ENCODE results near the gene SCARB2. TPM values are rescaled to one million over a fixed set of nuclear protein-coding genes. Genes with fewer than 3 reads are reported as not detected.

SCARB2 gene
- total RNA-seq, 1 donor from 2014 or later: 181 TPM

DNA sequence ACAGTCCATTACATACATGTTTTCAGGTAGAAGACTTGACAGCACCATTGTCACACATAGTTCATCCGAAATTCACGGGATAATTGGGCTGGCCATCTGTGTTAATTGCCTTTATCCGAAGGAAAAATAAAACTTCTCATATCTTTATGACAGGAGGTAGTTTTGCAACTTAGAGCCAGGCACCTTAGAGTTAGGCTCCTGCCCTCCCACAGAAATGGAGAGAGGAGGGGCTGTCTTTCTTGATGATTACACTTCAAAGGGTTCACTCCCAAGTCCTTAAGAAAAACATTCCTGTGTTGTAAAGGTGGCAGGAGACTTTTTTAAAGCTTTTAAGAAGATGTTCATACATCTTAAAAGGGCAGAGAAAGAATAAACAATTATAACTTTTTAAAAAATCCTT, 10.5 kb upstream of the SCARB2 start:
- DNase-seq: no peak

DNA sequence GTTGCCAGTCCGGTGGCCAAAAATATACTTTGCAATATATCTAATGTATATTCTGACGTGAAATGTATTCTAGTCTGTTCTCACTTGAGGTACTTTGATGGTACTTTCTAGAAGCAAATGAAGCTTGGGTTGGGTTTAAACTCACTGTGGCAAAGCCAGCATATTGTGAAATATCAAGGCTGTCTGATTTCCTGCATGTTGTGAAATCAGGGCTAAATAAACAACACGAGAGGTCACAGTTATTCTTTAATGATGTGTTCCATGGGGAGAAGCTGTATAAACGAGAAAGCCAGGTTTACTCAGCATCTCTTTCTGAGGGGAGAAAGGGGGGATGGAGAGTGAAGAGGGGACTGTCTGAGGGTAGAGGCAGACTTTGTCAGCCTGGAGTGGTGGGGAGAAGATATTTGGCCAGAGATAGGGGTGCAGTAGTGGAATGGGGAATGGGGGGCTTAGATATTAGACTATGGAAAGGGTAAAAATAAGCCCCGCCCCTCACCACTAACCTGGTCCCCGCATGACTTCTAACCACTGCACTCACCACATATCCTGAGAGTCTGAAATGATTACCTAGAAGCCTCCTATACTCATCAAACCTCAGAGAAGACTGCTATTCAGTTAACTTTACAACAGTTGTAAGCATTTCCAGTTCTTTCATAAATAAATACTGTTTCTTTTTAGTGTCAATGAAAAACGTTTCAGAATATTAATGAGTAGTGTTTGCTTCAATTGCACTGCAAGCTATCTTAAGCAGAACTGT, 5.9 kb upstream of the SCARB2 start:
- no peak for DNase-seq

DNA sequence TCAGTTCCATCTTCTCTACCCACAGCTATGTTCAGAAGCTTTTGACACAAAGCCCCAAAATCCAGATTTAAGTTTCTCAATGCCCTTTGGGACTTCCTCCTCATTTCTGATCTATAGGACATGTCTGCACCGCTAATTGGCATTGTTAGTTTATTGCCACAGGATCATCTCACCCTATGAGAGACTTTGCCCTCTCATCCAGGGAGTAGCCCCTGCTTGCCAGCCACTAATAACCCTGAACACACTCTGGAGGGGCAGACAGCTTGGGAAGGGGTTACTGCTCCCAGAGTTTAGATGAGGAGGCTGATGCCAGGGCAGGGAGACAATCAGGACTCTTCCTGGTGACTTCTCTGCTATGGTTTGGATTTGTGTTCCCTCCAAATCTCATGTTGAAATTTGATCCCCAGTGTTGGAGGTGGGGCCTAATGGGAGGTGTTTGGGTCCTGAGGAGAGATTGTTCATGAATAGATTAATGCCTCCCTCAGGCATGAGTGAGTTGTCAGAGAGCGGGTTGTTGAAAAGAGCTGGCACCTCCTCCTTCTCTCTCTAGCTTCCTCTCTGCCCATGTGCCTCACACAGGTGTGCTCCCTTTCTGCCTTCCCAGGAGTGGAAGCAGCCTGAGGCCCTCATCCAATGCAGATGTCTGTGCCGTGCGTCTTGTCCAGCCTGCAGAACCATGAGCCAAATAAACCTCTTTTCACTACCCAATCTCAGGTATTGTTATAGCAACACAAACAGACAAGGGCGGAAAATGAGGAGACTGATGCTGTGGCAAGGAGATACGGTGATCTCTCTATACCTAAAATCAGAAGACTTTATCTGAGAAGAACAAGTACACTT, 3.6 kb upstream of the SCARB2 start:
- no peak for DNase-seq

DNA sequence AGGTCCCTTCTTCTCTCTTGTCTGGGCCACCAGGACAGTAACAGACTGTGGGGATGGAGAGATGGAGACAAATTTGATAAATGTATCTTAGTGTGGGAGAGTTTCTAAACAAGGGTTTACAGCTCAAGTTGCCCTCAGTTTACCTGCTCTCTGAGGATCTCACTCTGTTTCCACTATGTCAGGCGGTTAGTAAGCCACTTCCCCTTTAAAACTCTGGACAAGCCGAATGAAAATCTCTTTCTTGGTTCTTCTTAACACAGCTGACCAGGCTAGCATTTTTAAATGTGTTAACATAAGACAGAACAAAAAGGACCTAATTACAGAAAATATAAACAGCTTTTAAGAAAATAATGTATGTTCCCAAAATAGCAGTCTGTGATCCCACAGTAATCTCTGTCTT, 2.9 kb upstream of the SCARB2 start:
- DNase-seq: no peak

DNA sequence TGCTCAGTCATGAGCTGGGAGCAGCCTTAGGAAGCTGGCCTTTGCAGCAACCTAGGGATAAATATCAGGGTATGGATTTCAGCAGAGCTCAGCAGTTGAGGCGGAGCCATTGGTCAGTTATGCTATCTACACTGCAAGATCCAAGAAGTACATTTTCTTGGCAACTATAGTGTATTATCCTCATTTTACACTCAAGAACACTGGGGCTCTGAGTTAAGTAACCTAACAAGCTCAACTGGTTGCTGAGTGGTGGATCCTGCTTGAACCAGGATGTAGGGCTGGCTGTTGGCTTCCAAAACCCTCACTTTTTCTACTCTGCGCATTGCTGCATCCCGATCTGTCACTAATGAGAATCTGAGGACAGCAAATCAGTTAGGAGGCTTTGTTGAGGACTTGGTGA, 1.5 kb upstream of the SCARB2 start:
- no peak for DNase-seq

DNA sequence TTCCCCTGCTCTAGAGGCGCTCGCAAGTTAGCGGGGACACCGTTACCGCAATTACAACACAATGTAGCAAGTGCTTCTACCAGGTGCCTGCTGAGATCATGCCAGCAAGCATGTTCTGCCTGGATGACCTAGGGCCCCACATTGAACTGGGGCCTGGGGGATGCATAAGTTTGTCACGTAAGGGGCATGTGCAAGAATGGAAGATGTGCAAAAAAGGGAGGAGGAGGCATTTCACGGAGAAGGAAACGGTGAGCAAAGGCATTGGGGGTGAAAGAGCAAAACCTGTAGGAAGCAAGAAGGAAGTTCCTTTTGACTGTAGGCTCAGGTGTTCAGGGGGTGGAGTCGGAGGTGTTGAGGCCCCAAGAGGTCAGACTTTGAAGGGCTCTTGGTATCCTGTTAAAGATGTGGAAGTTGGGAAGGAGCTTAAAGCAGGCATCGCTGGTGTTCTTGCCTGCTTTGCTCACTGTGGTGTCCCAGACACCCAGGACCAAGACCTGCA, 602 bp upstream of the SCARB2 start:
- no peak for DNase-seq

DNA sequence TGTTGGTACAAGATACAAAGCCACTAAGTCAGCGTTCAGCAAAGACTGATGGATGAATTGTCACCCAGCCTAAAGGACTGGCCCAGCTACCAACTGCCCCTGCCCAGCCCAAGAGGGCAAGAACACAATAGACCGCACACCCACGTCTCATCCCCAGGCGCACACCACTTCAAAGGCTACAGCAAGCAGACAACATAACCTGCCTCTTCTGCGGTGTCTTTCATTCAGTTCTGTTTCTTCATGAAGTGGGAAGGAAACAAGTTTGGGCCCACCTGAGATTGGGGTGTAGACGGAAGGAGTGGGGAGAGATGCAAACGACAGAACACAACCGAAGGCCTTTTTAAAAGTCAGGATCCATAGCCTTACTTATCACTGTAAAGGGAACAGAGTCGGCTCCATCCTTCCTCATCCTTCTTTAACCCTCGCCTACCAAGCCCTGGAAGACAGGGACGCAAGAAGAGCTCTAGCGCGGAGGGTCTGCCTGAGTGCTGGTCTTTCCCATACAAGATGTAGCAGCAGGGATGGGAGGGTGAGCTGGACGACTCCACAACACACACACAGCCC, 691 bp downstream of the SCARB2 start:
- no peak for DNase-seq

DNA sequence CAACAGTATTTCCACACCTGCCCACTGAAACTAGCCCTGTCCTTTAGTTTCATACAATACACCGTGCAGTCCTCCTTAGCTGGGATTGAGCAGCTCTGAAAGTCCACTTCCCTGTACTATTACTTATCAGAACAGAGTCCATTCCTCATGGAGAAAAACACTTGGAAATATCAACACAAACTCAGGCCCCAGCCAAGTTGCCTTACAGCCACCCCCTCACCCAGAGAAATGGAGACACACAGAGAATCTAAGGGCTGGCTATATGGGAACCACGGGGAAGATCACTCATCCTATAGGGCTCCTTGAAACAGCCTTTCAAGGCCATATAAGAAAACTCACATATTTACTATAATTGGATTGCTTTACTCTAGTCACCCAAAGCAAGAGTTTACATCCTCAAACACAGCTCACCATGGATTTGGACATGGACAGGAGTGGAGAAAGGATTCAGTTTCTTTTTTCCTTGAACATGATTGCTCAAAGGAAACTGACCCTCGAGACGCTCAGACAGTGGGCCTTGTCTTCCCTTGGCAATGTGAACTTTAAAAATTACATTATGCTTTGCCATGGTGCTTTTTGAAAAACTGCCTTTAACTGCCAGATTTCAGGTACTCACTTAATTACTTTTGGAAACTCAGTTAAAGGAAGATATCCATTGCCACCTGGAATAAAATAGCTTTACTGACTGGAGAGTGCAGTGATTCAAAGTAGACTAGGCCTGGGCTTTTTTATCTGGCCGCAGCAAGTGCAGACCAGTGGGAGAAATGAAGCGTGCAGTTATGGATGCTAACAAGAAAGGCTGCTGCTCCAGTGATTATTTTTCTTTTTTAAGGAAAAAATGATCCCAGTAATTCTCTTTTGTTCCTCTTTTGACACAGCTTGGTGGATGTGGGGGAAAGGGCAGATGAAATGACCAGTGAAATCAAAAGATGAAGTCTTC, 1.6 kb downstream of the SCARB2 start:
- no peak for DNase-seq

DNA sequence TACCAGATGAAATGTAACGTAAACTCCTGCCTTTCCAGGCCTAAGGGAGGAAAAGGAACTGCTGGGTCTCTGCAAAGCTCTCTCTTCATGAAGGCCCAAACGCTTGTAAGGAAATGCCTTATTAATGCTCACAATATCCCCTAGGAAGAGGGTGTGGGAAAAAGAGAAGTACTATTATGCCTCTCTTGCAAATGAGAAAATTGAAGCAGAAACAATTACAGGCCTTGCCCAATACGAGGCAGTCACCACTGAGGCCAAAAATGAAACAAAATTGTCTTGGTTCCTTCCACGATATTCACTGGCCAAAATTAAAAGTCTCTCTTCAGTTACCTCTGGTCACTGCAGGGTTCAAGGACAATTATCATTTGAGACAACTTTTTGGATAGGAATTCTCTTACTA, 3.2 kb downstream of the SCARB2 start:
- no peak for DNase-seq

DNA sequence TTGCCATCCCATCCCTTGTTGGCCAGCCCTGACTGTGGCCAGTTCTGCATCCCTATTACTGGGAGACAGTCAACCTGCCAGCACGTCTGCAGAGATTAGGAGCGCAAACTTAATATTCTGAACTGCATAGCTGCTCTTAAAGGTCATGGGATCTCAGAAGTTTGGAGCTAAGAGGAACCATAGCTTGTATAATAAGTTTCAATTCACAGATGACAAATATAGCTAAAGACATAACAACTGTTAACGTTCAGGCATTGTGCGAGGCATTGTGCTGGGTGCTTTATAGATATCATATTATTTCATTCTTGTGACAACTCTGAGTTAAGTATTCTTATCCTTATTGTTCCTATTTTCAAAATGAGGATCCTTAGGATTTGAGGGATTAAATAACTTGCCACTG, 3.7 kb downstream of the SCARB2 start:
- DNase-seq: no peak

DNA sequence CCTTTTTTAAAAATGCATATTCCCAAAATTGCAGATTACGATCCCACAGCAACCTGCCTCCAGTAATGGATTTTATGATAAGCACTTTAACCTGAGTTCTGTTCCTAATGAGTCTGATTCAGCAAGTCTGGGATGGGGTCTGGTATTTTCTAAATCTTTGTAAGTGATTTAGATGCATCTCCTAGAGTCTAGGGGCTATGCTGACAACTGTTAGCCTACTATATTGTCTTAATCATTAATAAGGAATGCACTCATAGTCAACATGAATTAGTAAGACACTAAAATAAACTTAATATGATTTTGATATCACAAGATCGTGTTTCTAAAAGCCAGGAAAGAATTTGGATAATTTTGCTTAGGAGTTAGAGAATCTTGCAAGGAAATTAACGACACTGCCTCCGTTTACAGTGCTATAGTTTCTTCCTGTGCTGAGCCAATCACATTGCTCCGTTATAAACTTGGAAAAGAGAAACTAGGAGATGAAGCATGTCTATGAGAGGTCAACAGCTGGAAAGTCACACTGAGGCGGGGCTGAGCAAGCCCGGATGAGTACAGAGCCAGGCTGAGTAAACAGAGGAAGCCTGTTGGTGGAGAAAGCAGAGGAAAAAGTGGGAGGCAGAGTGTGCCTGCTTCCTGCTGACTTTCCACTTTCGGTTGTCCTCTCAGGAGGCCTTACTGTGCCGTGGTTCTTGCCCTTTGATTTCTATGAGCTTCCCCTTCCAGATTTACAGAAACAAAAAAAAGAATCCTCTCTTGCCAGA, 5.4 kb downstream of the SCARB2 start:
- peak; percentile 88 for DNase-seq

DNA sequence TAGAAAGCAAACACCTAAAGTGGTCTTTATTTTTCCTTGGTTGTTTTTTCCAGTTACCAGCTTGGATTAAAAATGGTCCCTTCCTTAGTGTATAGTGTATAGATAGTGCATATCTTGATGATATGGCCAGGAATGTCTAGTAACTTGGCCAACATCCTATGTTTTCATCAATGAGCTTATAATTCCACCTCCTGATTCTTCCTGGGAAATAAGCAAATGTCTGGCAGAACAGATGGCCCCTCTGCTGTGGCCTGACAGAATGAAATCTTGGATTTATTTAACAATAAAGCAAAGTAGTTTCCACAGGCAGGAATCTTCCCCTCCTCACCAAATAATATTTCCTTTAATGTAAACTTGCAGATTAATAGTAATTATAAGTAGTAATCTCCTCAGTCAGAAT, 6.1 kb downstream of the SCARB2 start:
- DNase-seq: no peak

DNA sequence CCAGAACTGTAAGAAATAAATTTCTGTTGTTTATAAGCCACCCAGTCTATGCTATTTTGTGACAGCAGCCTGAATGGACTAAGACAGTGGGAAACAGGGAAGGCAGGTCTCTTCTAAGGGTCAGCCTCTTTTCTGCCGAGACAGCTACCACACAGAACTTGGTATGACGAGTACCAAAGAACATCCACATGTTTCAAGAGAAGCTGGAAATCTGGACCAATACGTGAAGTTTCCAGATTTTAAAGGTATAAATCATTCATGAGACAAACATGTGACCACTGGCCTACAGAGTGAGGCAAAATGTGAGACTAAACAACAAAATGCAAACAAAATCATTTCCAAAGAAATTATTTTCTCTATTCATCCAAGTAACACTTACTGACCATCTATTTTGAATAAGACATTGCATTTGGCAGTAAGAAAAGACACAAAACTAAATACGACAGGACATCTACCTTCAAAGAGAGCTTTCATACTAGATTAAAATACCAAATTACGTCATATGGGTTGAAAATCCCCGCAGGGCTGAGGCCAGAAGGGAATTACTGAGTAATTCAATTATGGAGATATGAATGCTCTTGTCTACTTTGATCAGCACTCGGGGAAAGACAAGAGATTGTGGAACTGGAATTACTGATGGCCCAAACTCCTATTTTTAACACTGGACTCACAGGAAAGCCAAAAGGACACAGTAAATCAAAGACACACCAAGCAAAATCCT, 7.2 kb downstream of the SCARB2 start:
- DNase-seq: no peak

DNA sequence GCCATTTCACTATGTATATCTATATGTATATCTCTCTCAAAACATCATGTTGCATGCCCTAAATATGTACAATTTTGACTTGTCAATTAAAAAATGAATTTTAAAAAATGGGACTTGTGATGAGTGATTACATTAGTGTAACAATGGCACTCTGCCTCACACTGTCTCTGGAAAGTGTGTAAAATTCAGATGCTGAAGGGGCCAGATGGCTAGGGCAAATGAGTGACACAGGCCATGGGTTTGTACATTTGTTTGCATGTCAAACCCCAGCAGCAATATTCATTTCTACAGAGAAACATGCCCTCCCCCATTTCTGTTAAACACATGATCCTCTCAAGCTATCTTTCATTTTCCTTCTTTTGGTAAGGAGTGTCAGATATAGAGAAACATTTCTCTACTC, 8.1 kb downstream of the SCARB2 start:
- DNase-seq: no peak

DNA sequence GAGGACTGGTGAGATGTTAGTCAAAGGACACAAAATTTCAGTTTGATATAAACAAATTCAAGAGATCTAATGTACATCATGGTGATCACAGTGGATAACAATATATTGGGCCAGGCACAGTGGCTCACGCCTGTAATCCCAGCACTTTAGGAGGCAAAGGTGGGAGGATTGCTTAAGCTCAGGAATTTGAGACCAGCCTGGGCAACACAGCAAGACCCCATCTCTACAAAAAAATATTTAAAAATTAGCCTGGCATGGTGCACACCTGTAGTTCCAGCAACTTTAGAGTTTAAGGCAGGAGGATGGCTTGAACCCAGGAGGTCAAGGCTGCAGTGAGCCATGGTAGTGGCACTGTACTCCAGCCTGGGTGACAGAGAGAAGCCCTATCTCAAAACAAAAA, 8.7 kb downstream of the SCARB2 start:
- no peak for DNase-seq

DNA sequence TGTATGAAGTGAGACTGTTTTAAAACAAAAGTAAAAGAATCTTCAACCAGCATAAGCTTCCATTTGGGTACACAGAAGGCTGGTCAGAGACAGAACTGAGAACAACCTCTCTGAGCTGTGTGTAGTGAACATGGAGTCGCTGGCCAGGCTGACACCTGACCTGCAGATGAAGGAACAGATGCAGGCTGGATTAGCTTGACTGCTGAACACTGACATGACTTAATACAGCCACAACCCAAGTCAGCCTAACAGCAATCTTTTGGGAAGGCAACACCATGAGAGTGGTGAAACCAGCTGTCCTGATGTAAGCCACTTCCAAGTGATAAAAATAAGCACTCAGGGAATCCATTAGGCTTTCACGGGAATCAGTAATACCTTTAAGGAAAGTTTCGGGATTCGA, 10.1 kb downstream of the SCARB2 start:
- DNase-seq: peak; percentile 83

DNA sequence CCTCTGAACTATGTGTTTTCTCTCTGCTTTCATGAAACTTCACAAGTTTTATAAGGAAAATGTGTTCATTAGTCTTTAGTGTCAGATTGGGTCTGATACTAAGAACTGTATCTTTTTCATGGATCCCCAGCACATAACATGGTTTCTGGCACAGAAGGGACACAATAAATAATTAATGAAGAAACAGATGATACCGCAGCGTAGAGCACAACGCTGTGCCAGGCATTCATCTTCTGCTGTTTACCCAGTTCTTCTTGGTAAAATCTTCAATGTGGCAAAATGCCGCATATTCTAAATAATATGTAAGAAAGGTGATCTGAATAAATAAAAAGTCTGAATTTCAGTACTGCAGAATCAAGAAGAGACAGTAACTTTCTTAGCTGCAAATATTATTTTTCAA, 12.3 kb downstream of the SCARB2 start:
- DNase-seq: no peak

DNA sequence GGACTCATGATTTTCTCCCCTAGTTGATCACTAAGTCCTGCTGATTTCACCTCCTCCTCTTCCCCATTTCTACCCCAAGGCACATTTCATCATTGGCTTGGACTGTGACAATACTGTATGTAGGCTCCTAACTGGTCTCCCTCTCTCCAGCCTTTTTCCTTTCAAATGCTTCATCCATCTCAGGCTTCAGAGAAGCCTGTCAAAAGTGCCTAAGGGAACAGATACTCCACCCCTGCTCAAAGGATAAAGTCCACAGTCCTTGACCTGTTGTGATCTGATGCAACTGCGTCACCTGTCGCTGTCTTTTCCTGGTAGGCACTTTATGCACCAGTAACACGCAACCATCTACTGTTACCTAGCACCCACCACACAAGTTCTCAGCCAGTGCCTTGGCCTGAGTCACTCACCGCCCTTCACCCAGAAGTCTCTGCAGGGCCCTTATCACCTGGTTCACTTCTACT, 12.8 kb downstream of the SCARB2 start:
- DNase-seq: peak; percentile 60

DNA sequence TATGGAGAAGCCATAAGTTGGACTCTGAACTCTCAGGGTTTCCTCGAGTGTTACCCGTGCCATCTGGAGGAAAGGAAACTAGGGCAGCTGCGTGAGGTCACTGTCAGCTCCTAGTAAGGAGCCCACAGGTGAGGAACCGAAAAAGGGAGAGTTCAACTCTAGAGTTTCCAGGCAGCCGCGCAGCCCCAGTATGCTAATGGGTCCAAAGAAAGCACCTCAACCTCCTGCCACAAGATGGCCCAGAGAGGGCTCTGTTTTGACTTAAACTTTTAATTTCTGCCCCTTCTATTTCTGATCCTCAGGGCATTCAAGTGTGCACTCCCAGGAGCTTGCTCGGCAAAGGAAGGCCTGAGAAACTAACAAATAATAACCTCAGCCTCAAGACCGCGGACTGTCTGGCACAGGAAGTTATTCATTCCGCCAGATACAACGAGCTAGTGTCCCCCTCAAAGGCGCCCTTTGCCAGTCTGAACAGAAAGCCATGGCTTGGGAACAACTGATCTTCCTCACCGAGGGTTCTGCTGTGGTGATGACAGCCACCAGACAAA, 13.9 kb downstream of the SCARB2 start:
- peak; percentile 72 for DNase-seq
